ENCODE data around the gene PTEN.
"Not testable (repeated sequence)": the region's sequence is repeated elsewhere in the genome, so short reads cannot be mapped to it uniquely, and the experiment has no call there.

The PTEN gene

DNA sequence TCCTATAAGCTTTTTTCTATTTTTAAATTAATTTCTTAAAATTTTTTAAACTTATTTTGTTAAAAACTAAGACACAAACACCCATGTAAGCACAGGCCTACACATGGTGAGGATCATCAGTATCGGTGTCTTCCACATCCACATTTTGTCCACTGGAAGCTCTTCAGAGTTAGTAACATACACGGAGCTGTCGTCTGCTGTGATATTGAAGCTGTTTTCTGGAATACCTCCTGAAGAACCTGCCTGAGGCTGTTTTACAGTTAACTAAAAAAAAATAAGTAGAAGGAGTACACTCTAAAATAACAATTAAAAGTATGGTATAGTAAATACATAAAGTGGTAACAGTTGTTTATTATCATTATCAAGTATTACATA is 17.8 kb upstream of the PTEN start:
- no peak for DNase-seq (ENCODE audit: low read depth)
- H3K4me3 ChIP-seq (ENCODE audit: low read length): no peak overlapping the region
- TF ChIP-seq, protein P1, sequence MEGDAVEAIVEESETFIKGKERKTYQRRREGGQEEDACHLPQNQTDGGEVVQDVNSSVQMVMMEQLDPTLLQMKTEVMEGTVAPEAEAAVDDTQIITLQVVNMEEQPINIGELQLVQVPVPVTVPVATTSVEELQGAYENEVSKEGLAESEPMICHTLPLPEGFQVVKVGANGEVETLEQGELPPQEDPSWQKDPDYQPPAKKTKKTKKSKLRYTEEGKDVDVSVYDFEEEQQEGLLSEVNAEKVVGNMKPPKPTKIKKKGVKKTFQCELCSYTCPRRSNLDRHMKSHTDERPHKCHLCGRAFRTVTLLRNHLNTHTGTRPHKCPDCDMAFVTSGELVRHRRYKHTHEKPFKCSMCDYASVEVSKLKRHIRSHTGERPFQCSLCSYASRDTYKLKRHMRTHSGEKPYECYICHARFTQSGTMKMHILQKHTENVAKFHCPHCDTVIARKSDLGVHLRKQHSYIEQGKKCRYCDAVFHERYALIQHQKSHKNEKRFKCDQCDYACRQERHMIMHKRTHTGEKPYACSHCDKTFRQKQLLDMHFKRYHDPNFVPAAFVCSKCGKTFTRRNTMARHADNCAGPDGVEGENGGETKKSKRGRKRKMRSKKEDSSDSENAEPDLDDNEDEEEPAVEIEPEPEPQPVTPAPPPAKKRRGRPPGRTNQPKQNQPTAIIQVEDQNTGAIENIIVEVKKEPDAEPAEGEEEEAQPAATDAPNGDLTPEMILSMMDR (IDR thresholded peaks at IDR 0.05; ENCODE audit: insufficient read depth, low read depth, low read length, missing control alignments): no peak

DNA sequence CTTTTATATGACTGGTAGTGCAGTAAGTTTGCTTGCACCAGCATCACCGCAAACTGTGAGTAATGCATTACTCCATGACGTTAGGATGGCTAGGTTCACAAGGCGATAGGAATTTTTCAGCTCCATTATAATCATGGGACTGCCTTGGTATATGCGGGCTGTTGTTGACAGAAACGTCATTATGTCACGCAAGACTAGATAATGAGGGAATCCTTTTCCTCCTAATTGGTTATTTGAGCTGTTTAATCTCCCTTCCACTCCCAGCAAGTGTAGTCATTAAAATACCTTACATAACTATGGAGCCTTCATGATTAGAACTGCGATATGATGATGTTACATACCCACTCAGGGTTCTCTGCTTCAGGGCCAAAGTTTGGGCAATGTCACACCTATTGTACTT is 17.4 kb upstream of the PTEN start:
- peak; percentile 91 for DNase-seq (ENCODE audit: low read depth)
- H3K4me3 ChIP-seq (ENCODE audit: low read length): no peak overlapping the region
- TF ChIP-seq, protein P1 (IDR thresholded peaks at IDR 0.05; ENCODE audit: insufficient read depth, low read depth, low read length, missing control alignments): no peak

DNA sequence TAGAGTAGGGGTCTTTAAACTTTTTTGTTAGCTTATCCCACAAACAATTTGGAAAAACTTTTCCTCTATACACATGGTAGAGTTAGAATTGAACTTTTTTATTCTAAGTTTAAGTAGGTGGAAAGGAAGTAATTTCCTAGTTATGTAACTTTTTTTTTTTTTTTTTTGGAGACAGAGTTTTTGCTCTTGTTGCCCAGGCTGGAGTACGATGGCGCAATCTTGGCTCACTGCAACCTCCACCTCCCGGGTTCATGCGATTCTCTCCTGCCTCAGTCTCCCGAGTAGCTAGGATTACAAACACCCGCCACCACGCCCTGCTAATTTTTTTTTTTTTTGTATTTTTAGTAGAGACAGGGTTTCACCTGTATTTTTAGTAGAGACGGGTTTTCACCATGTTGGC is 16.7 kb upstream of the PTEN start:
- not testable (repeated sequence) for DNase-seq (ENCODE audit: low read depth); H3K4me3 ChIP-seq (ENCODE audit: low read length)

DNA sequence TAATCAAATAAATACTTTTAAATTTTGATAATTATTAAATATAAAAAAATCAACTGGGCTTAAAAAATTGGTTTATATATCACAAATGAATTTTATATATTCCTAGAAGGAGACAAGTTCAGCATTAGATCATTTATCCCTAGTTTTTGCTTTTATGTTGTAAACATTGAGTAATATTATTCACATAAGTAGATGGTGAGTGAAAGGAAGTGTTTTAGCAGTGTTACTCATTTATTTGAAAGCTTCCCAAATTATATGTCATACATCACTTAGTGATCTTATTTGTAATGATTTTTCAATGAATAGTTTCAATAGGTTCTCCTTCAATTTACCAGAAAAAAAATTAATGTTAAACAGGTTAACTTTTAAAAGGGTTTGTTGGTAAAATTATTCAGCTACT is 15.9 kb upstream of the PTEN start:
- TF ChIP-seq, protein P1 (IDR thresholded peaks at IDR 0.05; ENCODE audit: insufficient read depth, low read depth, low read length, missing control alignments): no peak
- H3K4me3 ChIP-seq (ENCODE audit: low read length): no peak overlapping the region
- peak; percentile 50 for DNase-seq (ENCODE audit: low read depth)

DNA sequence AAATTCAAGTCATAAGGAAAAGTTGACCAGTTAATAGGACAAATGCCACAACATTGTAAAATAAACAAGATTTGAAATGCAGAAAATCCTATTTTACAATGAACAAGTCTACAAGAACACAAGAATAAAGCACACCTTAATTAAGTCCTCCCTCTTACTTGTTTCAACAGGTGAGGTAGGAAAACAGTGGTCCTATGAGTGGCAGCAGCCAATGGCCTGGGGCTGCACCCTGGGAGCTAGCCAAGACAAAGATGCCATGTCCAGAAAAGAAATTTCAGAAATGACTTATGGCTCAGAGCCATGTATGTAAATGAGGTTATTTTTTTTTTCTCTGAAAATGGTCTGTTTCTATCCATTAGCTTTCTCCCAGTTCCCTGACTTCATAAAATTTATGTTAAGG is 14.4 kb upstream of the PTEN start:
- TF ChIP-seq, protein P1 (IDR thresholded peaks at IDR 0.05; ENCODE audit: insufficient read depth, low read depth, low read length, missing control alignments): no peak
- DNase-seq (ENCODE audit: low read depth): peak; percentile 53
- no peak overlapping the region for H3K4me3 ChIP-seq (ENCODE audit: low read length)

DNA sequence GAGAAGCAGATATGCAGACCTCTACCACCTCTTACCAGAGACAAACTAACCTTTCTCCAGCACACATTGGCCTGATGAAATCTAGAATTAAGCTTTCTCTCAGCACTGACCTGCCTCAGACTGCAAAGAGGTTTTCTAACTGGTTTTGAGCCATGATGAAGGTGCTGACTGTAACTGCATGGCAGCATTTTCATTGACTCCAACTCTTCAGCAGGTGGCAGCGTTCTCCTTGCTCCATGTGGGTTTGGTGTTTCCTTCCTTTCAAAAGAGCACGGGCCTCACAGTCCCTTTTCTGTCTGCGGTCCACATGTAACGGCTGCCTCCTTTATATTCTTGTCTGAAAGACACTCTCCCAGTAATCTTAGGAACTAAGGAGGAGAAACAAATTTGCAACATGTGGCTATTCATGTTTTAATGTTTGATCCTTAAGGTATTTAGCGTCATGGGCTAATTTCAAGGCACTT is 12.7 kb upstream of the PTEN start:
- DNase-seq (ENCODE audit: low read depth): peak; percentile 76
- no peak overlapping the region for H3K4me3 ChIP-seq (ENCODE audit: low read length)
- TF ChIP-seq, protein P1 (IDR thresholded peaks at IDR 0.05; ENCODE audit: insufficient read depth, low read depth, low read length, missing control alignments): peak; percentile 78

DNA sequence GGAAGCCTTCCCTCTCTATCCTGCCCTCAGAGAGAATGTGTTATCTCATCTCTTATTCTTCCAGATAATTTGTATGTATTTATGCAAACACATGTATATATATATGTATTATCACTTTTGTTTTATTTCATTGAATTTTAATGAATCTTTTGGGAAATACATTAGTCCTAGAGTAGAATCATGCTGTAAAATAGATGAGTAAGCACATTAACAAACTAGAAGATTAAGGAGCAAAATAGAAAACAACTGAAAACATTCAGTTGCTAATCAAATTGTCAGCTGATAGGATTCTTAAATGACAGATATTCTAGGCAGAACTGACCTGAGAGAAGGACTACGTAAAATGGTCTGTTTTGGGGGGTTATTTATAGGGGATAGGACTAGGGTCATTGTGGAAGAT is 11.3 kb upstream of the PTEN start:
- H3K4me3 ChIP-seq (ENCODE audit: low read length): no peak overlapping the region
- DNase-seq (ENCODE audit: low read depth): no peak
- TF ChIP-seq, protein P1 (IDR thresholded peaks at IDR 0.05; ENCODE audit: insufficient read depth, low read depth, low read length, missing control alignments): no peak

DNA sequence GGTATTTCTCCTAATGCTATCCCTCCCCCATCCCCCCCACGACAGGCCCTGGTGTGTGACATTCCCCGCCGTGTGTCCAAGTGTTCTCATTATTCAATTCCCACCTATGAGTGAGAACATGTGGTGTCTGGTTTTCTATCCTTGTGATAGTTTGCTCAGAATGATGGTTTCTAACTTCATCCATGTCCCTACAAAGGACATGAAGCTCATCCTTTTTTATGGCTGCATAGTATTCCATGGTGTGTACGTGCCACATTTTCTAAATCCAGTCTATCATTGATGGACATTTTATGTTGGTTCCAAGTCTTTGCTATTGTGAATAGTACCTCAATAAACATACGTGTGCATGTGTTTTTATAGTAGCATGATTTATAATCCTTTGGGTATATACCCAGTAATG is 8.2 kb upstream of the PTEN start:
- not testable (repeated sequence) for DNase-seq (ENCODE audit: low read depth); H3K4me3 ChIP-seq (ENCODE audit: low read length)

DNA sequence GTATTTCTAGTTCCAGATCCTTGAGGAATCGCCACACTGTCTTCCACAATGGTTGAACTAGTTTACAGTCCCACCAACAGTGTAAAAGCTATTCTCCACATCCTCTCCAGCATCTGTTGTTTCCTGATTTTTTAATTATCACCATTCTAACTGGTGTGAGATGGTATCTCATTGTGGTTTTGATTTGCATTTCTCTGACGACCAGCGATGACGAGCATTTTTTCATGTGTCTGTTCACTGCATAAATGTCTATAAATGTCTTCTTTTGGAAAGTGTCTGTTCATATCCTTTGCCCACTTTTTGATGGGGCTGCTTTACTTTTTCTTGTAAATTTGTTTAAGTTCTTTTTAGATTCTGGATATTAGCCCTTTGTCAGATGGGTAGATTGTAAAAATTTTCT is 7.8 kb upstream of the PTEN start:
- H3K4me3 ChIP-seq (ENCODE audit: low read length); DNase-seq (ENCODE audit: low read depth): not testable (repeated sequence)

Data from epithelial cell of esophagus (primary cell).